ENCODE measurements around the gene ZFHX3. TPM values are rescaled to one million over a fixed set of nuclear protein-coding genes. Genes with fewer than 3 reads are reported as not detected.
A peak's percentile ranks its signal among the peaks of the same experiment; 100 is the strongest.

The ZFHX3 gene
- total and polyA plus RNA-seq, 10 of the 15 experiments (the other 5 are each of a cell fraction or from before 2014, with no cell fraction given): 0.68 to 8.6 (median 2.0) TPM

GRCh38 chr16:73034374-73034773, 13.6 kb downstream of the ZFHX3 start (continued):
- TF ChIP-seq CREB1 (IDR thresholded peaks at IDR 0.05; ENCODE audit: low read depth): 0 out of 2 replicates have a peak, but pooled peaks have one; percentile 19
- peak; percentile 59; the same call in 1 of the 2 replicates for TF ChIP-seq DPF2 (IDR thresholded peaks at IDR 0.05)
- TF ChIP-seq MTA3 (IDR thresholded peaks at IDR 0.05; ENCODE audit: borderline replicate concordance, low read length): no peak
- no peak for TF ChIP-seq POLR2AphosphoS5 (IDR thresholded peaks at IDR 0.05; ENCODE audit: low read length)
- peak; percentile 55; the same call in 1 of the 2 replicates for TF ChIP-seq RELB (IDR thresholded peaks at IDR 0.05; ENCODE audit: low read depth)
- no peak for TF ChIP-seq ATF3 (IDR thresholded peaks at IDR 0.05; ENCODE audit: borderline replicate concordance, extremely low read depth, low read depth, low read length)
- no peak for TF ChIP-seq POLR2AphosphoS2 (IDR thresholded peaks at IDR 0.05; ENCODE audit: low read depth, low read length)
- TF ChIP-seq EZH2 (IDR thresholded peaks at IDR 0.05; ENCODE audit: borderline replicate concordance, control insufficient read depth, low read depth, low read length): no peak
- TF ChIP-seq TCF7 (IDR thresholded peaks at IDR 0.05; ENCODE audit: borderline replicate concordance): 0 out of 2 replicates have a peak, but pooled peaks have one; percentile 46
- 0 out of 2 replicates have a peak, but pooled peaks have one; percentile 18 for TF ChIP-seq GATAD2B (conservative IDR thresholded peaks at IDR 0.05; ENCODE audit: low read depth)
- no peak for TF ChIP-seq HDGF (IDR thresholded peaks at IDR 0.05)
- no peak for TF ChIP-seq IRF5 (IDR thresholded peaks at IDR 0.05; ENCODE audit: borderline replicate concordance)
- no peak for TF ChIP-seq CHD2 (IDR thresholded peaks at IDR 0.05; ENCODE audit: borderline replicate concordance, low read depth, low read length)
- TF ChIP-seq BHLHE40 (IDR thresholded peaks at IDR 0.05; ENCODE audit: borderline replicate concordance in 1 of 2, low read depth in 2 of 2, low read length in 1 of 2): peak in 1 of 2 experiments; percentile 76; a peak in 1 of 4 replicates
- no peak for TF ChIP-seq PRDM15 (CRISPR knock-in tag; IDR thresholded peaks at IDR 0.05)
- no peak; the same call in 1 of the 2 replicates for TF ChIP-seq MLLT1 (IDR thresholded peaks at IDR 0.05)
- TF ChIP-seq RELA (IDR thresholded peaks at IDR 0.05; ENCODE audit: borderline replicate concordance, partially characterized antibody): peak; percentile 13
- no peak for TF ChIP-seq CEBPB (IDR thresholded peaks at IDR 0.05; ENCODE audit: borderline replicate concordance in 1 of 2, low read depth in 2 of 2, low read length in 2 of 2)
- TF ChIP-seq SPI1 (IDR thresholded peaks at IDR 0.05; ENCODE audit: borderline replicate concordance, insufficient read depth, low read depth, low read length): 0 out of 2 replicates have a peak, but pooled peaks have one; percentile 4
- TF ChIP-seq JUND (IDR thresholded peaks at IDR 0.05; ENCODE audit: low read depth, low read length): 0 out of 2 replicates have a peak, but pooled peaks have one; percentile 46
- TF ChIP-seq ZZZ3 (IDR thresholded peaks at IDR 0.05; ENCODE audit: control insufficient read depth, insufficient read length, low read depth): no peak
- peak; percentile 95 for TF ChIP-seq RUNX3 (IDR thresholded peaks at IDR 0.05; ENCODE audit: low read length)
